NOMO-1 treated with DMSO at 0.1 percent for 48 hours (cell line): Measurements from ENCODE around the gene DIP2B.

Source experiments
- DNase-seq: peaks from one replicate; lab custom pipeline; 2025; ENCODE audit not compliant: unreplicated experiment; lab: John Stamatoyannopoulos, UW

The DIP2B gene

GRCh38 chr12:50611021-50611744 is 106.4 kb downstream of the DIP2B start:
- DNase-seq = no peak

GRCh38 chr12:50612882-50613281 is 108.1 kb downstream of the DIP2B start:
- DNase-seq = no peak

- no peak for DNase-seq
Measured at GRCh38 chr12:50613463-50613862, 108.7 kb downstream of the DIP2B start.

GRCh38 chr12:50614167-50614759 is 109.5 kb downstream of the DIP2B start:
- DNase-seq = no peak

- no peak for DNase-seq
Measured at GRCh38 chr12:50615145-50615906, 110.5 kb downstream of the DIP2B start.

- no peak for DNase-seq
Measured at GRCh38 chr12:50615907-50616296, 111.1 kb downstream of the DIP2B start.

- DNase-seq = no peak
Measured at GRCh38 chr12:50617657-50618056, 112.9 kb downstream of the DIP2B start.

- DNase-seq = no peak
Measured at GRCh38 chr12:50618864-50619609, 114.3 kb downstream of the DIP2B start.

GRCh38 chr12:50619610-50619958 is 114.8 kb downstream of the DIP2B start:
- DNase-seq = no peak

- DNase-seq = no peak
Measured at GRCh38 chr12:50620109-50620977, 115.6 kb downstream of the DIP2B start.

- no peak for DNase-seq
Measured at GRCh38 chr12:50620978-50621360, 116.2 kb downstream of the DIP2B start.

- no peak for DNase-seq
Measured at GRCh38 chr12:50621399-50622300, 116.9 kb downstream of the DIP2B start.

- peak; percentile 6 for DNase-seq
Measured at GRCh38 chr12:50625029-50625925, 120.5 kb downstream of the DIP2B start.

- peak; percentile 93 for DNase-seq
Measured at GRCh38 chr12:50626026-50626425, 121.2 kb downstream of the DIP2B start.

GRCh38 chr12:50627491-50627890 is 122.7 kb downstream of the DIP2B start:
- no peak for DNase-seq

- DNase-seq = no peak
Measured at GRCh38 chr12:50628394-50628793, 123.6 kb downstream of the DIP2B start.

- DNase-seq = no peak
Measured at GRCh38 chr12:50633955-50634354, 129.2 kb downstream of the DIP2B start.

- DNase-seq = peak; percentile 26
Measured at GRCh38 chr12:50634379-50634778, 129.6 kb downstream of the DIP2B start.

GRCh38 chr12:50635364-50635763 is 130.6 kb downstream of the DIP2B start:
- no peak for DNase-seq
